ENCODE measurements around the gene TNS3. TPM values are rescaled to one million over a fixed set of nuclear protein-coding genes. Genes with fewer than 3 reads are reported as not detected.
A peak's percentile ranks its signal among the peaks of the same experiment; 100 is the strongest.

The TNS3 gene
- total RNA-seq, 1 experiment from 2014 or later = 147 TPM

GRCh38 chr7:47581438-47581803 lies 490 bp downstream of the TNS3 start:
- DNase-seq (ENCODE audit: low spot score) = no peak

DNA sequence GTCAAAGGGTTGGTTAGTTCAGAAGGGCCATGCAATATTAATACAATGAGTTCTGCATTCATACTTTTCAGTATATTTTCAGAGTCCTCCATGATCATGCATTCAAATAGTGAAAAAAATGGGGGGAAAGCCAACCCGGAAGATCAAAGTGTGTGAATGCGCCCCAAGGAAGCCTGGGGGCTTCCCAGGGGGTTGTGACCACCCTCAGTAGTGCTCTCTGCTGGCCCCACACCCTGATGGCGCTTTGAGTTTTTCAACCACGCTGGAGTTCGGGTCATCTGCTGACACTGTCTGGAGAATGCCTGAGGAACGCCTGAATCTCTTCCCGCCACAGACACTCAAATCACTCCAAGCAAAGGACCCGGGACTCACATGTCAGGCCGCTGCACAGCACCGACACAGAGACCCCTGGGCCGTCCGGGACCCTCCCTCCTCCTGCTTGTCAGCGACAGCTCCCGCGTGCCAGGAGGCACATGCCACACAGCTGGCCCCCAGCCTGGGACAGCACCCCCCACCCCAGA lies 1.0 kb downstream of the TNS3 start:
- no peak for DNase-seq (ENCODE audit: low spot score)

DNA sequence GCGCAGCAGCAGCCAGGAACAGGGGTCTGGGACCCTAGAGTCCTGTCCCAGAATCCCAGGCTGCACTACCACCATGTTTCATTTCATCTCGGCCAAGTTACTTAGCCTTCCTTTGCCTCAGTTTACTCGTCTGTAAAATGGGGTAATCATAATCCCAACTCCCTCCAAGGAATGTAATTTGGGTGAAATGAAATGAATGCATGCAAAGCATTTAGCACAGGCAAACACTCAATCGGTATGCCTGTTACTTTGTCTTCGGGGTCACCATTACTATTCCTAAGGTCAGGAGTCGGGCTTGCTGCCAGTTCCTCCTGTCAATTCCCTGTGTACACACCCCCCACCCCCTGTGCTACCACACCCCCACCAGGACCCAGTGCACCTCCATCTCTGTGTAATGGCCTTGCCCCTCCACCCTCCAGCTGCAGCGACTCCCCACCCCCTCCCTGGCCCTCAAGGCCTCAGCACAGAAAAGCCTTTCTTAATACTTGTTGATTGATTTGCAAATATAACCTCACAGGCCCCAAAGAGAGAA lies 1.7 kb downstream of the TNS3 start:
- no peak for DNase-seq (ENCODE audit: low spot score)

- no peak for DNase-seq (ENCODE audit: low spot score)
Observed at GRCh38 chr7:47579458-47579857, 2.5 kb downstream of the TNS3 start.

GRCh38 chr7:47578579-47579270 lies 3.2 kb downstream of the TNS3 start:
- no peak for DNase-seq (ENCODE audit: low spot score)

DNA sequence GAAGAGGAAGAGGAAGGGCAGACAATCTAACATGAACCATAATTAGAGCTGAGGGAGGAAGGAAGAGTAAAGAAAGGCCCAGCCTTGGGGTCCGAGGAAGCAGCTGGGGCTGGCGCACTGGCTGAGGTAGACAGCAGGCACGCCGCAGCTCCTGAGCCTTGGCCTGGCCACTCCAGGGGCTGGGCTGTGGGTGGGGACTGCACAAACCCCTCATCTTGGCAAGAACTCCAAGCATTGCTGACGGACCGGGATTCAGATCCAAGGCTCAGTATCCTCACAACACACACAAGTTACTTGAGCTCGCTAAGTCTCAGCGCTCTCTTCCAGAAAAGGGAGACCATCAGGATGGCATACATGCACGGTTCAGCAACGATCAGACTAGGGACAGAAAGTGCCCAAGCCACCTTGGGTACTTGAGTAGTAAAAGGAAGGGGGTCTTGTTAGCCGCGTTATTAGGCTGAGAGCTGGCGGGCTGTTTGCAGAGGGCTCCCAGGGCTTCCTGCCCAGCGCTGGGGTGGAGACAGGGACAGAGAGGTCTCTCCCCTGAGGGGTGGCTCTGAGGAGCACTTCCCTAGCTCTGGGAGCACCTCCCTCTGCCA lies 4.5 kb downstream of the TNS3 start:
- no peak for DNase-seq (ENCODE audit: low spot score)

DNA sequence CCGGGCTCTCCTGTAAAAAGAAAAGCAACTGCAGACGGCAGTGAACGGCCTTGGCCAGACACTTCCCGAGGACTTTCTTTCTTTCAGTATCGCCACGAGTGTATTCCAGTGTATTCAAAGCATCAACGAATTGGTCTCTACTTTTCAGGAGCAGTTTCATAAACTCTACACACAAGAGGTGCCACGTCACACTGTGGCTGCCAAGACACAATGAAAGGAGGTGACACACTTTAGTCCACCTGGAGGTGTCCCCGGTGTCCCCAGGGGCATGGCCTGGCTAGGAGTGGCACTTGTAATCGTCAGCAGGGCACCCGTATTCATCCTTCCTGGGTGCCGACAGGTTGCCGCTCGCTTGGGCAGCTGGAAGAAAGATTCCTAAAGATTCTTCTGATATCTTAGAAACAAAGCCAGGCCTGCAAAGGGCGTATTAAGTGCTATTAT lies 5.0 kb downstream of the TNS3 start:
- DNase-seq (ENCODE audit: low spot score) = no peak

- peak; percentile 78 for DNase-seq (ENCODE audit: low spot score)
Observed at GRCh38 chr7:47576031-47576865, 5.7 kb downstream of the TNS3 start.

- DNase-seq (ENCODE audit: low spot score) = peak; percentile 87
Observed at GRCh38 chr7:47574482-47575329, 7.2 kb downstream of the TNS3 start.

DNA sequence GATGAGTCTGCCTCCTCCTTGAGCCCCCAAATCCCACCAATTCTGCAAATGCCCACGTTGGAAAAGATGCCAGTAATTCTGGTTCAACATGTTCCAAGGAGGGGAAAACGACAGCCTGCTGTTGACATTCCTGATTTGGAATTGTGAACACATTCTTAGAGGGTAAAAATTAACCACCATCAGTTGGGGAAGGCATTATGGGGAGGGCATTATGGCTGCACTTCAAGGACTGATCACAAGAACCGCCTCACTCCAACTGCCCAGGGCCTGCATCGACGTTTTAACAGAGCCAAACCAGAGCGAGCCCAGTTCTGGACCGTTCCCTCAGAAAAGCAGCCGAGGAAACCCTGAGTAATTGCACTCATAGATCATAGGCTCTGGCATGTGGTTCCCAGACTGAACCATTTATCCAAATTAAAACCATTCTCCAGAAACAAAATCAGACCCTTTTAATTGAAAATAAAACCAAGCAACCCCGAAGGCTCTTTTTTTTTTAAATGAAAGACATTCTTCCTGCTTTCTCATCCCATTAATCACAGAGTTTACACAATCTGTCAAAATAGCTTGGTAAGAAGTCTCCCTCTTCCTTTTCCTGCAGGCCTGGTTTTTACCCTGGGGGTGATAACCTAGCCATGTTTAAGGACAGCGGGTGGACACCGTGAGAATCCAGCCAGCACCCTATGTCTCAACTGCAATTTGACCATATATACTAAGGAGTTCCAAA lies 8.0 kb downstream of the TNS3 start:
- DNase-seq (ENCODE audit: low spot score) = peak; percentile 93

DNA sequence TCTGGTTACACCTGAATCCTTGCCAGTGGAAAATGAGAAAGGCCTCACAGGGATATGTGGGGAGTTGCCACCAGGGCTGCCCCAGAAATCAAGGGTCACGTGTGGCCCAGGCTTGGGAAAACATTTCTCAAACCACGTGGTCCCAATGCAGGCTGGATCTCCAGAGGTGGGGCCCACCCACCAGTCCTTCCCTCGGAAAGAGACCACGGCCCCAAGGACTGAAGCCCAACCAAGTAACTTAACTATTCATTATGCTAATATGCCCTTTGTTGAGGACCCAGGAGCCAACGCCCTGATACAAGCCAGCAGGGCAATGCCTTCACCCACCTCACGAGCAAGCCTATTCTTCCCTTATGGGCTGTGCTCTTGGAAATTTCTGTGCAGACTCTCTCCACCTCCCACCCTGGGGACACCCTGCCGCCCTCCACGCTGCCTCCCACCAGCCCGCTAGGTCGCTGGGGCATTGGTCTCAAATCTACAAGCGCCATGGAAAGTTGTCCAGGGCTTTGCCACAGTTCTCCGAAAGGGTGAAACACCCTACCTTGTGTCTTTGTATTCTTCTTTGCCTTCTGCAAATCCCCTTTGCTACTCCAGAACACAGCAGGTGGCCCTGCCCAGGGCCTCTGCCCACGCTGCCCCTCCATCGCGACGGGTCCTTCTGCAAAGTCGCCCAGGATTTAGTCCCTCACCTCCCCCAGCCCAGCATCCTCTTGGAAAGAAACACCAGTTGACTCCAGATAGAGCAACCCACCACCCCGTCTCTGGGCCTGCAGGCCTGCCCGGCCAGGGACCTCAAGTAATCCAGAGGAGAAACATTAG lies 8.8 kb downstream of the TNS3 start:
- no peak for DNase-seq (ENCODE audit: low spot score)

GRCh38 chr7:47572094-47572445 lies 9.8 kb downstream of the TNS3 start:
- no peak for DNase-seq (ENCODE audit: low spot score)

- peak; percentile 97 for DNase-seq (ENCODE audit: low spot score)
Observed at GRCh38 chr7:47571331-47572093, 10.4 kb downstream of the TNS3 start.

DNA sequence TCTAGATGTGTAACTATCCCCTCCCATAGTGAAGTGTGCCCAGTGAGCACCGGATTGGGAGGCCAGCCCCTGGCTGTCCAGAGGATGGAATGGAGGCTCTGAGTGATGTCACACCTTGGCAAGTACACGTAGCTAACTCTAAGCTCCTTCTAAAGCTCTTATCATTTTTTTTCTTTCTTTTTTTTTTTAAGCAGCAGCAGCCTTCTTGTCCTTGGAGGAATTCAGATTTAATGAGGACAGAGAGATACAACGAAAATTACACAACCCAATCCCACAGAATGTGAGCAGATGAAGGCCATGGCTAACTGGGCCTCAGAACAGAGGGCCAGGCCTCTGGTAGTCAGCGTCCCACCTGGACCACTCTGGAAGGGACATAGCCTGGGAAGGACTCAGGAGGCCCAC lies 11.3 kb downstream of the TNS3 start:
- DNase-seq (ENCODE audit: low spot score) = no peak

DNA sequence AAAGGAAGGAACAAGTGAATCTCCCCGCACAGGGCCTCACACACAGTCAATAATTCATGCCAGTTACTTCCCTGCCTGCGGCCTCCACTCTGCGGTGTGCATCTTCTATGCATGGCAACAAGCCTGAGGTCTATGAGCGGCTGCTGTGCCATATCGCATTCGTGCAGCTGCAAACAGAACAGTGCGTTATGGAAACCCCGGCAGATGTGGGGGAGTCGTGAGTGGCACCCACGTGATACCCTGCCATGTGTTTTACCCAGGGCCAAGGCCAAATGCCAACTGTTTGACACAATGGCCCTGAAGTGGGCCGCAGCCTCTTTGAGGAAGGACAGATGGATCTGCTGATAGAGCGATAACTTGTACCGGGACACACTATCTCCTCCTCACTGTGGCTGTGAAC lies 13.4 kb downstream of the TNS3 start:
- no peak for DNase-seq (ENCODE audit: low spot score)

DNA sequence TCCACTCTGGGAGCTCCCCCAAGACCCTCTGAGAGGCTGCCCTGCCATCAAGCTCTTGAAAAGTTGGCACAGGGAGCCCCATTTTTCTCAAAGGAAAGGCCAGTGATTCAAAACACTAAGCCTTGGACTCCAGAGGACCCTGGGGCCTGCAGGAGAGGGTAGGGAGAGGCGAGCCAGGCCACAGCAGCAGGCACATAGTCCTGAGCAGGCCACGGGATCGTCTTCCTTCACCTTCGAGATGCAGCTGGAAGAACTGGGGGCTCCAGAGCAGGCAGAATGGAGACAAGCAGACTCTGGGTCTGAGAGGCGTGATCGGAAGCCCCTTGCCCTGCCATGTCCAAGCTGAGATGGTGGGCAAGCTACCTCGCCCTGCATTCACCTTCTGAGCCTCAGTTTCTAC lies 13.9 kb downstream of the TNS3 start:
- no peak for DNase-seq (ENCODE audit: low spot score)

DNA sequence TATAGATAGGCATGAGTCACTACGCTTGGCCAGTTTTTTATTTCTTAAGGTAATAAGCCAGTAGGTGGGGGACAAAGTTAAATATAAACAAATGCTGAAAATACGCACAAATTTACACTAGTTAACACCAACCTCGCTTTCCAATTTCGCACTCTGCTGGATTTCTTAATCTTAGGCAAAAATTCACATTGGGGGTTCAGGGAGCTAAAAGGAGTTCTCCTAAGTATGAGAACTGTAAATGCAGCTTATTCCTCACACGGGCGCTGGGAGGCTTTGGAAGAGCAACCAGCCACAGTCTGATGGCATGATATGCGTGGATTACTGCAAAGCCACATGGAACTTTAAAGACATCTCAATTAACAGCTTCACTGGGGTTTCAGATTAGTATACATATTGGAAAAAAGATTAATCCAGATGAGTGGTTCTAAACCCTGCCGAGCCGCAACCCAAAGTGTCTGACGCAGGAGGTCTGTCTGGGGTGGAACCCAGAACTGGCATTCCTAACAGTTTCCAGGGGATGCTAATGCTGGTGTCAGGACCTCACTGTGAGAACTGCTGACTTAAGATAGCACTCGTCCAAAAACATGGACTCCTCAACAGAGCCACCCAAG lies 16.2 kb downstream of the TNS3 start:
- DNase-seq (ENCODE audit: low spot score) = no peak

DNA sequence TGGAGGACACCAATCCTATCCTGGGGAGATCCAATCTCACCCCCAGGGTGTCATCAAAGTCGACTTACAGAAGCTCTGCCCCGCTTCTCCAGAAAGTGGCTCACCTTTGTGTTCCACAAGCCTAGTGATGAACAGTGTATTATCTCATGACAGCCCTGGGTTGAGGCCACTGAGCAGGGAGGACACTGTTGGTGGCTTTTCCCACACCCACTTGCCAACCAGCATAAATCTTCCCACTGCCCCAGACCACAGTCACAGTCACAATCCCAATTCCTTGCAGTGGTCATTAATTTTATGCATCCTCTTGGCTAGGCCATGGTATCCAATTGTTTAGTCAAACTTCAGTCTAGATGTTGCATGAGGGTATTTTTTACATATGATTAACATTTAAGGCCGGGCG lies 18.4 kb downstream of the TNS3 start:
- DNase-seq (ENCODE audit: low spot score) = no peak
